HG02840 (cell line): ENCODE measurements around the gene SPRR4.

Experiments
- ATAC-seq: cut with Tn5 transposase; IDR thresholded peaks from one replicate; pipeline ENCODE4 v1.9.1; 2021; ENCODE audit warnings: mild to moderate bottlenecking, moderate library complexity, moderate number of reproducible peaks; ENCODE audit not compliant: unreplicated experiment, low FRiP score

SPRR4 gene

DNA sequence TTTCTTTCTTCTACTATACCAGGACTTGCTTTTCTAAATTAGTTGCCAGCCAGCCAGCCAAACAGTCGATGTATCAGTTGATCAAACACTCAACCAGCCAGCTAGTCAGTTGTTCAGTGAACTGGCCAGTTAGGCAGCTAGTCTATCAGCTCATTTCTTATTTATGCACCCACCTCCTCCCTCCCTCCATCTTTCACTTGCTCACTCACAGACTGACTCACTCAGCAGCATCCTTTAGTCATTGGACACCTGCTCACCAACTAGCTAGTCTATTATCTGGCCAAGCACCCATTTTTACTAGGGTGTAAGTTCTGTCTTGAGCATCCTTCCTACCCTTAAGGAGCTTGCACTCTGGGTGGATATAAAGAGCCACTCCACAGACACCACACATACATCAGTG lies 5.9 kb upstream of the SPRR4 start:
- no peak for ATAC-seq

DNA sequence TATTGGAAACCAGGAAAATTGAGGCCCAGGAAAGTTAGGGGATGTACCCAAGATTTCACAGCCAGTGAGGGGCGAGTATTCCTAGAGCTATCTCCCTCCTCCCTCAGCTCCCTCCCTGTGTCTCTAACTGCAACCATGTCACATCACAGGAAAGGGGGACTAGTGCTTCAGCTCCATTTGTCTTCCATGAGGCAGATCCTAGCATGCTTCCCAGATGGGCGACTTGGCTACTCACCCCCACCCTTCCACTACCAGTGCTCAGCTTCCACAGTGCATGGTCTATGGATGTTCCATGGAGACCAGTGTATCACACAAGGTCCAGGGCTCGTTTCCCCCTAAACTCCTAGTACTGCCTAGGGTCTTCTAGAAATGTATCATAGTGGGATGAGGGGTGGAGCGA lies 4.6 kb upstream of the SPRR4 start:
- ATAC-seq, result no peak

- no peak for ATAC-seq
Measured at GRCh38 chr1:152967201-152967600, 3.2 kb upstream of the SPRR4 start.

- ATAC-seq, result no peak
Measured at GRCh38 chr1:152968248-152968647, 2.2 kb upstream of the SPRR4 start.

DNA sequence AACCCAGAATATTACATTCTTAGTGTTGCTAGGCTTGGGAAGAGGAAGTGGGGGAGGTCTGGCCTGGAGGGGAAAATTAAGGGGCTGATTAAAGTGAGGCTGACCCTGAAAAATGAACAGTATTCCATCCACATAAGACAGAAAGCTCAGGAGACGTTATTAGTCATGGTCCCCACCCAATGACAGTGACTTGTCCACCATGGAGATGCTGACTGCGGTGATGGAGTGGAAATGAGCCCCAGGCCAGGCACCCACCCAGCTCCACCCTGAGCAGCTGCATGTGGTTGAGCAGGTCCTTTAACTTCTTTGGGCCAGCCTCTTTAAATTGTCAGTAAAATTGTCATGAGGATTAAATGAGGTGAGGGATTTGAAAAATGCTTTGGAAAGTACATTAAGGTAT lies 1.4 kb upstream of the SPRR4 start:
- no peak for ATAC-seq

DNA sequence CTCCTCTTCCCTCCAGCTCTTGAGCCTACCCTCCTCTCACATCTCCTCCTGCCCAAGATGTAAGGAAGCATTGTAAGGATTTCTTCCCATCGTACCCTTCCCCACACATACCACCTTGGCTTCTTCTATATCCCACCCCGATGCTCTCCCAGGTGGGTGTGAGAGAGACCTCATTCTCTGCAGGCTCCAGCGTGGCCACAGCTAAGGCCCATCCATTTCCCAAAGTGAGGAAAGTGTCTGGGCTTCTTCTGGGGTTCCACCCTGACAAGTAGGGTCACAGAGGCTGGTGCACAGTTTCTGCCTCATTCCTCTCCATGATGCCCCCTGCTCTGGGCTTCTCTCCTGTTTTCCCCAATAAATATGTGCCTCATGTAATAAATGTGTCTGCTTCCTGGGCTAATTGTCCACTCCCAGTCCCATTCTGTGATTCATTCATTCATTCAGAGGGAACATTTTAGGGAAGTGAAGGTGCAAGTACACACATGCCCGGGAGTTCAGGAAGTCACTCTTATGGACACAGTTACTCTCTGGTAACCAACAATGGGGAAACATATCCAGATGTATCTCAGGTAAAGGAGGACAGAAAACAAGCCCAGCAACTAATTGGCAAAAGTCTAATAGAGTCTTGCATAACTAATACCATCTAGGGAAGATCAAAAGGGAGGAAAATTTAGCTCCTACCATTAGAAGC lies 1.9 kb downstream of the SPRR4 start:
- no peak for ATAC-seq

GRCh38 chr1:152976688-152977087 lies 6.2 kb downstream of the SPRR4 start:
- ATAC-seq, result no peak

DNA sequence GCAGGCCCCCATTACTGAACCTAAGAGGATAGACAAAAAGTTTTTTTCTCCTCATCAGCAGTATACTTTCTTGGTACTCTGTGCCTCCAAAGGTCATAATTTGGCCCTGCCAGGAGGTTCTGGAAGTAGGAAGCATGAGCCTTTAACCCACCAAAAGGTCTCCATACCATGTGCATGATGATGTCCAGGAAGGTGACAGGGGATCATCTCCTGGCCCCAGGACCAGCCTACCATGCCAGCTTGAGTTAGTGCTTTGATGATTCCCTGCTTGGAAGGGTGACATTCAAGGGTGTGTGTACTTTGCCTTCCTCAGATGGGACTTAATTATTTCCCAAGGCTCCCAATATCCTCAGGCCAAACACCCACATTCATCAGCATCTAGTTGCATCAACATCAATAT lies 7.2 kb downstream of the SPRR4 start:
- ATAC-seq, result no peak

DNA sequence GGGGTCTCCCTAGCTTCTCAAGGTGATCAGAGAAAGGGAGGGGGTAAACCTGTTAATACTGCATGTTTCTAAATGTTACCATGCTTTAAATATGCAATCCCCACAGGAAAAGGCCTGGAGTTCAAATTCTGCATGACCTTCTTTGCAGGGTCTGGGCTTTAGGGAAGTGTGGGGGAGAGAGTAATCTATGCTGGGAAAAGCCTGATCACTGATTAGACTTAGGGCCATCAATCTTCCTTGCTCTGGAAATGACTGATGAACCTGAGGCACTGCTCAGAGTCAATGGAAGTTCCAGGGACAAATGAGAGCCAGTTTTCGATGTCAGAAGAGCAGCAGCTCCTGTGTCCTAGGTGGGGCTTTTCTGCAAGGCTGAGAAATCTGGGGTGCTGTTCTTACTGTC lies 10.2 kb downstream of the SPRR4 start:
- ATAC-seq, result no peak

DNA sequence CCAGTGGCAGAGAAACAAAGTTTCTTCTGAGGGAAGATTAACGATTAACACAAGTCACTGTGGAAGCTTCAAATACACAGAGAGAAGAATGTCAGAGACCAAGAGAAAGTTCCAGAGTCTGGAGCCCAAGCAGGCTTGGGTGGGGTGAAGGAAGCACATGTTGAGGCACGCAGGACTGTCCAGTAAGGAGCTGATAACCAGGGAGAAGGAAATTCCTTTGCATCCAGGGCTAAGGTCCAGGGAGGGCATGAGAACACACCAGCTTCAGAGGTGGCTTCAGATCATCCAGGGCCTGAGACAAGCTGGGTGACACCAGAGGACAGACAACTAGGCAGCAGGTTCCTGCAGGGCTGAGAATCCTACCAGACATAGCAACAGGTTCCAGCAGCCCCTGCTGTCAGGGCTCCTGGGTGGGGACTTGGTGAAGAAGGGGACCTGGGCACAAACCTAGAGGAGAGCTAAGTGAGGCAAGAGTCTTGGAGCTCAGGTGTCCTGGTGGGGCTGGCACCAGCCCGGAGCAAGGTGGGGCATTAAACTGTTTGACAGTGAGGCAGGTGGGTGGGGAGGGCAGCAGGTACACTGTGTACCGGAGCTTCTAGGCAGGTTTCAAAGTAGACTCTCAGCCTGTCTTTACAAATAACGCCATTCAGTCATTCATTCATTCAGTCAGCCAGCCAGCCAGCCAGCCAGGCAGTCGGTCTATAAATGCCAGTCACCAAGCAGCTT lies 10.9 kb downstream of the SPRR4 start:
- ATAC-seq, result no peak

DNA sequence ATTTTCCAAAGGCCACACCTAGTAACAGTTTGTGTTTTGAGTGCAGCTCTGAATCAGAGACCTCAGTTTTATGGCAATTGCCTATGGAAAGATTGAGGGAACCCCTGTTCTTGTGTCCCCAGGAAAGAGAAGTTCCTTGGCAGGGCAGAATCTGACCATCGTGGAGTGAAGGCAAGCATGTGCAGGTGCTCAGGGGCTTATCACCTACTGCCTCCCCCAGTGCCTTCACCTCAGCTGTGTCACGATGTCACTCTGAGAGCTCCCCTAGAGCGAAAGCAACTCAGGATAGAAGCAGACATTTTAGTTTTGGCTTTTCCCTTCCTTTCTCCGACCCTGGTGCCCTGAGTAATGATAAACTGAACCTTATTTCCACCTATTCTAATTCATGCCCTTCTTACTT lies 11.6 kb downstream of the SPRR4 start:
- no peak for ATAC-seq

- no peak for ATAC-seq
Measured at GRCh38 chr1:152983234-152983633, 12.8 kb downstream of the SPRR4 start.

GRCh38 chr1:152983743-152984142 lies 13.3 kb downstream of the SPRR4 start, which contains the start of gene SPRR1A:
TSS of gene SPRR1A (plus strand) at chr1:152984081. CDS start at chr1:152985231, 1,150 bp downstream.
- no peak for ATAC-seq

- no peak for ATAC-seq
Measured at GRCh38 chr1:152986578-152986977, 16.1 kb downstream of the SPRR4 start.

DNA sequence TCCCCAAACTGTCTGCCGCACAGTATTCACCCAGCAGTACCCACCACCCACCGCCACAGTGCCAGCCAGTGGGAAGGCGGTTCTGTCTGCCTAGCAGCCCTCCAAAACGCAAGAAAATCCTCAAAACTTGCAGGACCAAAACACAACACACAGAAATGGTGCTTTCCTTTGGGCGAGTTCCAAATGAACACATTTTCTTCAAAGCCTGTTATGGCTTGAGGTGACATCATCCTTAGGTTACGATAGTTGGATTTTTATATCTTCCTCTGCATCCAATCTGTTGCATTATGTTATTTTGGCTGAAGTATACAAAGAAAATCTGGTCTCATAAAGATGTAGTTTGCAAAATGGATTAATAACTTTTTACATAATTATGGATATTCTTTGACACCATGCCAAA lies 22.7 kb downstream of the SPRR4 start:
- ATAC-seq, result no peak

DNA sequence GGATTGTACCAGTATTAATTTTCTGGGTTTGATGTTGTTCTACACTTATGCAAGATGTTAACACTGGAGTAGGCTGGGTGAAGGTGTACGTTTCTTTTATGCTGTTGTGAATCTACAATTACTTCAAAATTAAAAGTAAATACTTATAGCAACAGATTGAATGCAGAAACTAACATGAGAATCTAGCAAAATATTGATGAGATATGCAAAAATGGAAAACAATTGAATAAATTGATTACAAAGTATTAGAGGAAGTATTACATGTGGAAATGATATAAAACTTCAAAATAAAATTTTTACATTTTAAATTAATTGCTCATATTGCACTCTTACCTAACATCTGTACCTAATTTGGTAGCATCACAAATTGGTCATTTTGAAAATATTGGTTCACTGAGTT lies 25.4 kb downstream of the SPRR4 start:
- no peak for ATAC-seq

- no peak for ATAC-seq
Measured at GRCh38 chr1:152996633-152997400, 26.4 kb downstream of the SPRR4 start.

DNA sequence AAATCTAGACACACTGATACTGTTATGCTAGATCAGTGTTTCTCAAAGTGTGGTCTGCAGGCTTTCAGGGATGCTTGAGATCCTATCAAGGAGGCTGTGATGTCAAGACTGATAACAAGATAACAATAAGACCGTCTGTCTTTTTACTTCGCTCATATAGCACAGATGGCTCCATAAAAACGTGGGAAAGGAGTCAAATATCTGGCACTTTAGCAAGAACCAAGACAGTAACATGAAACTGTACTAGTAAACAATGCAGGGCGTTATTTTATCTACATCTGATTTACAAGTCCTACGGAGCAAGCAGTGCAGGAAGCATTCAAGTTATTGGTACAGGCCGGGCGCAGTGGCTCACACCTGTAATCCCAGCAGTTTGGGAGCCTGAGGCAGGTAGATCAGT lies 27.5 kb downstream of the SPRR4 start:
- ATAC-seq, result no peak

- no peak for ATAC-seq
Measured at GRCh38 chr1:152998476-152998875, 28.0 kb downstream of the SPRR4 start.

DNA sequence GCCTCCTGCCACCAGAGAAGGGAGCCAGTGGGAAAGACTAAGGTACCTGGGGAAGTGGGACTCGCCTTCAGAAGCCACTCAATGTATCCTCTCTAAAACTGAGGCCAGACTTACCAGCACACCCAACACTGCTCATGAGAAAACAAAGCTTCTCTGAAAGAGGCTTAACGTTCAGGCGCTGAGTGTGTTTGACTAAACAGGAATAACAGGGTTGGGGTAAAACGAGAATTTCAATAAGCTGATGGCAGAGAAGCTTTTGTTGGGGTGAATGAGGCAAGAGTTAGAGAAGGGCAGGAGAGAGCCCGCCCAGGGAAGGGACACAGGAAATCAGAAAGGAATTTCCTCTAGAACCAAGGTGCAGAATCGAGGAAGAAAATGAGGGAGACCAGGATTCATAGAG lies 29.4 kb downstream of the SPRR4 start:
- no peak for ATAC-seq

DNA sequence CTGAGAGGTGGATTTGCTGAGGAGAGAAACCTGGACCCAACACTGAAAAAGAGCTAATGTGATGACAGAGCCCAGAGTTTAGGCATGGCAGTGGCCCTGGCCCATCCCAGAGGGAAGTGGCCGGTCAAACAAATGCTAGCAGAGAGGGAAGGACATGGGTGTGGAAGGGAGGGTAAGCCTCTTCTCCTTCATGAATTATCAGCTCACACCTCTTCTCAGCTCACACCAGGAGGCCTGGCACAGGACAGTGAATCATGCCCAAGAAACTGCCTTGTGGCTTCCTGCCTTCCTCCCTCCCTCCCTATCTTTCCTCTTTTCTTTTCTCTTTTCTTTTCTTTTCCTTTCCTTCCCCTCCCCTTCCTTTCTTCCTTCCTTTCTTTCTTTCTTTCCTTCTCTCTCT lies 29.8 kb downstream of the SPRR4 start:
- ATAC-seq, result no peak
